GM21423 (cell line): ENCODE results near the gene PLXDC2.
A peak's percentile ranks its signal among the peaks of the same experiment; 100 is the strongest.

Source experiments
- ATAC-seq: cut with Tn5 transposase; IDR thresholded peaks from one replicate; pipeline ENCODE4 v1.9.1; 2021; ENCODE audit warnings: mild to moderate bottlenecking, moderate library complexity; ENCODE audit not compliant: unreplicated experiment

Gene PLXDC2

DNA sequence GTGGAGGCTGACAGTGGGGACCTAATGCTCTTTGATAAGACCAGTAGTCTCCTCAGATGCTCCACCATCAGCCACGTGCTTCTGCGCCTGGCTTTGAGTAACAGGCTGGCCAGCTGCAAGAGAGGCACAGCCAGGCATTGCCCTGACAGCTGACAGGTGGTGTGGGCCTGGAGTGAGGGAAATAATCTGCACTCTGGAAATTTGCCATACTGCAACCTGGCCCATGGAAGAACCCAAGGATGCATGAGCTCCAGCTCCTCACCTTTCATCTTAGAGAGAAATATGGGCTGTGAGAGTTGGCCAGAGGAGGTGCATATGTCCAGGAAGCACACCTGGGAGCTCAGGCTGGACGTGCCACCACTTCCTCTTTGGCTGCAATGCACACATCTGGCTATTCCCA, 118.9 kb downstream of the PLXDC2 start:
- no peak for ATAC-seq

DNA sequence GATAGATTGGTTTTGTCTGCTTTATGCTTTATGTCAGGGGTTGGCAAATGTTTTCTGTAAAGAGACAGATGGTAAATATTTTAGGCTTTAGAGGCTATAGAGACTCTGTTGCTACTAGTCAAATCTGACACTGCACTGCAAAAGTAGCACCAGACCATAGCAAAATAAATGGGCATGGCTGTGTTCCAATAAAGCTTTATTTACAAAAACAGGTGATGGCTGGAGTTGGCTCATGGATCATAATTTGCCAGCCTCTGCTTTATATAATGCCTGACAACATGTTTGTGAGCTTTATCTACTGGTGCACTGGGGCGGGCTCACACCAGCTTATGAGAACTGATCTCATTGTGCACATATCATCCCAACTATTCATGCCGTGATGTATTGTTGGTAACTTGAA, 120.1 kb downstream of the PLXDC2 start:
- no peak for ATAC-seq

DNA sequence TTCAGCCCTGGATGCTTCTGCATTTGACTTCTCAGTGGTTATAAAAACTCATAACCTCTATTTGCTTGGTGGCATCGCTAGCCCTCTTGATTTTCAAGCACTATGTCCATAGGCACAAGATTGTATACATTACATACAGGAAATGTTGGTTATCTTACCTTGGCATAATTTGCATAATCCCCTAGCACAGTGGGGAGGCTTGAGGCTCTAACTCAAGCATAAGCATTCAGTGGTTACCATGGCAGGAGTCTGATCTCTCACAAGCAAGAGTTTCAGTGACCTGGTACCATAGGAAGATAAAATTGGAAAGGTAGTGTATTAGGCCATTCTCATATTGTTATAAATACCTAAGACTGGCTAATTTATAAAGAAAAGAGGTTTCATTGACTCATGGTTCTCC, 121.8 kb downstream of the PLXDC2 start:
- ATAC-seq = no peak

DNA sequence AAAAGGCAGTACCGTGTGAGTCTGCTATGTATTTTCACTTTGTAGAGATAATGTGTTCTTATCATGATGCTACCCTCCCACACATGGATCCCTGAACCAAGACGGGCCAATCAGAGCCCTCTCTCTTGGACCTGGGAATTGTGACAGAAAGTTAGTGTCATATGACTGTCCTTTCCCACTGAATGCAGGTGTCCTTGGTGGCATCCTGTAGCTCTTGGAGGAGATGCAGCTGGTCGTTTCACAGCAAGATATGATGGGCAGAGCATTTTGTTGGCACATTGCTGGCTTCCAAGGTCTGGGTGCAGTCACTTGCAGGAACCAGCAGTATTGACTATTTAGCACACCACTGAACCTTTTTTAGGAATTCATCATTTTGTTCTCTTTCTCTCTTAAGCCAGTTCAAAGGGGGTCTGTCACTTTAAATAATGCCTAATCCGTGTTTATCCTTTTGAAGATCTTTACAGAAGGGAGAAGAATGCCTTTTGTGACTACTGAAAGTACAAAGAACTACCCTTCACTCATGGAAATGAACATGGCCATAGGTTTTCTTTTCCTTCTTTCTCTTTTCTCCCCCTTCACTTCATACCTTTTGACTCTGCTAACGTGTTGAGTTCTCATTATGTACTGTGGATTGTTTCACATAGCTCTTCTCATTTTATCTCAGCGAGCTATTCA, 125.1 kb downstream of the PLXDC2 start:
- ATAC-seq = no peak

DNA sequence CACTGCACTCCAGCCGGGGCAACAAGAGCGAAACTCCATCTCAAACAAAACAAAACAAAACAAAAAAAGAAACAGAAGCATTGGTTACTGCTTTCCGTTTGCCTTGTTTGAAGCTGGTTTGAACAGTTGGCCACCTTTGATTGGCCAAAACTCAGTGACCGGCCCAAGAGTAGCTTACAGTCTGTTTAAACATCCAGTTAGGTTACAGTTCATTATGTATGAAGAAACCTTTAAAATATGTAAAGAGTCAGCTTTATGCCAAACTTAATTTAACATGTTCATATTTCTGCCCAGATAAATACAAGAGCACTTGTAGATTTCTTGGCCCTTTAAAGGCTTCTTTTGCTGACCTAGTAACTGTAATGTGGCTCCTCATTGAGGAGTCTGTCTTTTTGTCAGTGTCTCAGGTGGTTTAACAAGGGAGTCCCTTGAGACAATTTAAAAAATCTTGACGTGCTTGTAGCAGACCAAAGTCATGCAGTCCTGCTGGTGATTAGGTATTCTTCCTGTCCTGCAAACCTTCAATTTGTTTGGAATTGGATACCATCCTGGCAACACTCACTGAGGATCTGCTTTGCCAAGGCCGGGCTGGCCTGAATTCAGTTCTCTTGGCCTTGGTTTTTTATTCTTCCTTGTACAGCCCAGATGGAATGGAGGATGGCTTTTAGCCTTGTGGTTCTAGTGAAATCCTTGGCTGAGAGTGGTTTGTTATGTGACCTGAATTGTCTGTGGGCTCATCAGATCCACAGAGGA, 128.9 kb downstream of the PLXDC2 start:
- no peak for ATAC-seq

DNA sequence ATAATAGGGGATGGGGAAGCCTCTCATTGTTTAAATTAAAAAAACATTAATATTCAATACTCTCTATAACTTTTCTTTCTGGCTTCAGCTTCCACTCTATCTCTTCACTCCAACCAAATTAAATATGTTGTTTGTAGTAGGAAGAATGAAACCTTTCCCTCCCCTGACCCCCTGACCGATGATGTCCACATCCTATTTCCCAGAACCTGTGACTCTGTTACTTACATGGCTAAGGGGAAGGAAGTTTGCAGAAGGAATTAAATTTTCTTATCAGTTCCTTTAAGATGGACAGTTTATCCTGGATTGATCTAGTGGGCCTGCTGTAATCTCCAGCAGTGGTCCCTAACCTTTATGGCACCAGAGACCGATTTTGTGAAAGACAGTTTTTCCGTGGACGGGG, 130.0 kb downstream of the PLXDC2 start:
- ATAC-seq = no peak

DNA sequence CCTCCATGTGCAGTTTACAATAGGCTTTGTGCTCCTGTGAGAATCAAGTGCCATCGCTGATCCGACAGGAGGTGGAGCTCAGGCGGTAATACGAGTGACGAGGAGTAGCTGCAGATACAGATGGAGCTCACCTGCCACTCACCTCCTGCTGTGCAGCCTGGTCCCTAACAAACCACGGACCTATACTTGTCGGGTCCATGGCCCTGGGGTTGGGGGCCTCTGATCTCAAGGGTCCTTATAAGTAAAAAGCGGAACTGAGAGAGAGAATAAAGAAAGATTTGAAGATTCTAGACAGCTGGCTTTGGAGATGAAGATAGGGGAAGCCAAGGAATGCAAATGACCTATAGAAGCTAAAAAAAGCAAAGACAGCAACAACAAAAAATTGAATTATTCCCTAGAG, 130.6 kb downstream of the PLXDC2 start:
- ATAC-seq = peak; percentile 37

DNA sequence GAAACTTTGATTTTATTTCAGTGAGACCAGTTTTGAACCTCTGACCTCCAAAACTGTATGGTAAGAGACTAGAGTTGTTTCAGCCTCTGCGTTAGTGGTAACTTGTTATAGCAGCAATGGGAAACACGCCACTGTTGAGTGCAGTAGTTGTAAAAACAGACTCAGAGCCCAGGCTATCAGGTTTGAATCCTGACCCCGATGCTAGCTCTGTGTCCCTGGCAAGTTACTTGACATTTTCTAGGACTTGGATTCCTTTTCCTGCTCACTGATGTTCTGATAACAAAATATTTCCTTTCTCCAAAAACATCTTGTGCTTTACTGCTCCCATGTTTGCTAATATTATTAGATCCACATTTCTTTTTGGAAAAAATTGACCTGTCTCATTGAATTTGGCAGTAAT, 131.0 kb downstream of the PLXDC2 start:
- ATAC-seq = peak; percentile 10

DNA sequence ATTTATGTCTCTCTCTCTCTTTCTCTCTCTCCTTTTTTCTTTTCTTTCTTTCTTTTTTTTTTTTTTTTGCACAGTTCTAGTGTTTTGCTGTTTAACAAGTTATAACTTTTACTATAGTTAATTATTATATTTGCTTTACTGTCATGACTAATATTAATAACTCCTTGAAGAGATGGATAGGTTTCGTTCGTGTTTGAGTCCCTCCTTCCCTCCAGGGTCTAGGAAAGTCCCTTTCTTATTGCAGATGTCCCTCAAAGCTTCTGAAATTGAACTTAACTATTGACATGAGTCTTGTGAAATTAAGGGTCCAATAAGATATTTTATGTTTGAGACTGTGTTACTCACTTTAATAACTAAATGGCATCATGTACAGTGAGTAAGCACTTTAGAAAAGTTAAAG, 131.4 kb downstream of the PLXDC2 start:
- peak; percentile 67 for ATAC-seq

DNA sequence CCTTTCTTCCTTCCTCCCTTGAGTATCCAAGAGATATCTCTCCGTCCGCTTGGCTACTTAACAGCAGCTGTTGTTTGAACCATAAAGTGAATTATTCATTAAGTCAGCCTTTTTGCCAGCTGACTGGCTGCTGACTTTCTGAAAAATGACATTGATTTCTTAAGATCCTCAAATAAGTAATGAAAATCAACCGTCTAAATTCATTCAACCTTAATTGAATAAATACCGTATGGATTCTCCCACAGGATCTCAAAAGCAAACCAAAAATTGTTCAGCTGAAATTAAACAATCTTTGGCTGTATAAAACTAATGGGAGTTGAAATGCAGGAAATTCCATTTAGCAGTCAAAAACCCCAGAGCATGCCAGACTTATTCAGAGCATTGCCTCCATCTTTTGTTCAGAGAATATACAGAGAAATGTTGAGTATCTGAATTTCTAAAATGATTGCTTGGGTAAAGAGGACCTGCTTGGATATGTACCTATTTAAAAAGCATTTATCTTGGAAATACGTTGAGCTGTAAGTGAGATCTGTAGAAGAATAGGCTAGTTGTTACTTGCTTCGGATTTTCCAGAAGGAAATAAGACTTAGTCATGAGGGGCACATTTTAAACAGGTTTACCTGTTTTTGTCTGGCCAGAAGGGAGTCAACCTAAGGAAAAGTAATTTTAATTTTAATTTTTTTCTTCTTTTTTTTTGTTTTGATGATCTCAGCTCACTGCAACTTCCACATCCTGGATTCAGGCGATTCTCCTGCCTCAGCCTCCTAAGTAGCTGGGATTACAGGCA, 136.2 kb downstream of the PLXDC2 start:
- ATAC-seq = no peak

DNA sequence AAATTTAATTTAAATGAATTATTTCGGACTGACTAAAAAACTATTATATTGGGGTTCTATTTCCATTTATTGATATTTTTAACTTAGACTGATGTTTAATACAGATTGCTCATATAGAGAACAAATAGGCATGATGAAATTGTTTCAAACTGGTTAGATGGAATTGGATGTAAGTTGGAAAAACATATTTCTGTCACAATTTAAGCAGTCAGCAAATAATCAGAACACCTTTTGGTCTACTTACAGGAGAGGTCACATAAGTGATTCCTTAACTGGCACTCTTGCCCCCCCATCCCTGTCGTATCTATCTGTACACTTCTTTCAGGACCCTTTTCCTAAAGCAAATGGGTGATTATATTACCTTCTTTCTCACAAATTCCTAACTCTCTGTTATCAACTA, 138.4 kb downstream of the PLXDC2 start:
- ATAC-seq = no peak

DNA sequence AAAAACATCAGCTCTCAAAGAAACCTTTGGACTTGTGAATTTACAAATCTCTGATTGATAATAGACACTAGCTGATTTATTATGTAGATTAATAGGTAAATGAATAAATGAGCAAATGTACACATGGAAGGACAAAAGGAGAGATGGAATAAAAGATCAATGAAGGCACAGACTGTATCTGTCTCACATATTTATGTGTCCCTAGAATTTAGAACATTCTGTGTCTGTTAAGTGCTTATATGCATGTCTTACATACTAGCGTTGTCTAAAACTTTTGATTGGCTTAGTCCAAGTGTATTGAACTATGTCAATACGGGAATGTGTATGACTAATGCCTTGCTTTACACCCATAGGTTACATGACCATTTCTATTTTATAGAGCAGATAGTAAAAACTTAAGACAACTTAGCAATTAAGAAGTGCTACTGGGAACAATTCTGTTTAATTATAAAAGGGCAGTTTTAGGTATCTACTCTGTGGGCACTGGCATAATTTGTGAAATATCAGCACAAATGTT, 140.3 kb downstream of the PLXDC2 start:
- ATAC-seq = no peak

DNA sequence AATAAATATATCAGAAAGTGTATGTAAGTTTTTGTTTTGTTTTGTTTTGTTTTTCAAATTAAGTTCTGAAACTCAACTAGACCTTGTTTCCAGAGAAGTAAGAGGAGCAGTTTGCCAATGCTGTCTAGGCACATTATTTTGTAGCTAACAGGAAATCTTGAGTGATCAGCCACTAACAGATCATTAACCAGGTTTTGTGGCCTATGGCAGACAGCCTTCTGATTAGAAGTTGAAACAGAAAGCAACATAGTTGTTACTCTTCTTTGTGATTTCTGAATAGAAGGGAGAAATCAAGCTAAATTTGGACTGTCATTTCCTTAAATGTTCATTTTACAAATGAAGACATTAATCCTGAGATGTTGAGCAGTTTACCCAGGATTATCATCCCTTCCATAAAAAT, 142.6 kb downstream of the PLXDC2 start:
- peak; percentile 99 for ATAC-seq

DNA sequence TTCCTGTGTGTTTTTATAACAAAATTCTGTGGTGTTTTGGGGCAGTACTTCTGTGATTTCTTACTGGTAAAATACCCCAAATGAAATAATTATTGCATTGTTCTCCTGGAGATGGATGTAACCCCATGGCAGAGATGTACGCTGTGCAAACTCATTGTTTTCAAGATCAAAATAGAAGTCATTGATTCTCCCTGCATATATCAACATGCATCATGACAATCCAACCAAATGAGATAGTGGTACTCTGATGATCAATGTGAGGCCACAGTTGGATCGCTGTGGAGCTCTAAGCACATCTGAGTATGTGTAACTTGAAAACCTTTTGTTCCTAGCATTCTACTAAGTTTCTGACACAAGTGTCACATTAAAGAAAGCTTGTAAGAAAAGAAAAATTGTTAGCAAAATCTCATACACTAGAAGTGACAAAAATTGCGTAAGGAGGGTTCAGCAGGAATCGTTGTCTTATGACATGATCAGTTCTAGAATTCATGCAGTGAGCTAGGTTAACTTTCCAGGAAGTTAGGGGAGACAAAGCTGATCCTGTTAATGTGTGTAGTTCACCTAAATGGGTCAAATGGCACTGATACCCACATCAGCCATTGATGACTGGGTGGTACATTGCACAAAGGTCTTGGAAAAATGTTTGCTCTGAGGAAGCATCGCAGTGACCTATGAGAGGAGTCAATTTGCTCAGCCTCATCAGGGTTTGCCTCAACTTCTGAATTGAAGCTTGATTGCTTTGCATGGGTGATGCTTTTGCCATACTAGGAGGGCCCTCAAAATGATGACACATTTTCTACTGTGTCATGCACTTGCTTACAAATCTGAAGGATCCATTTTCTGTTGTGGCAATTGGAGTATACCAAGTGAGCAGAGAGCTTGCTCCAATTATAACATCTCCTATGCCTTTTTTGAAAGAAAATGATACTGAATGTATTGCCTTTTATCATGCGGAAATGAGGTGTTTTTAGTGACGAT, 145.1 kb downstream of the PLXDC2 start:
- no peak for ATAC-seq

DNA sequence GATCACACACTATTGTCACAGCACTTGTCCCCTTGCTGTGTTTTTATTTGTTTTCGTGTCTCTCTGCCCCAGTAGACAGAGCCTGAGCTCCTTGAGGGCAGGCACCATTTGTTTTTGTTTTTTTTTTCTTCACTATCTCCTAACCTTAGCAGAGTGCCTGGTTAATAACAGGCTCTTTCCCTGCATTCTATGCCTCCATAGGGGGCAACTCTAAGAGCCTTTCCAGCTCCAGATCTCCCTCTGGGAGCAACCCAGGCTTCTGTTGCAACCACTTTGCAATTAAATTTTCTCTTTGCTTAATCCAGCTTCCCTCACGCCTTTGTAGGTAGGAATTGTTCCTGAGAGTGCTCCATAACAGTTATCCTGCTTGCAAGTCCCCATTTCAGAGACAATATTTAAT, 148.4 kb downstream of the PLXDC2 start:
- no peak for ATAC-seq

DNA sequence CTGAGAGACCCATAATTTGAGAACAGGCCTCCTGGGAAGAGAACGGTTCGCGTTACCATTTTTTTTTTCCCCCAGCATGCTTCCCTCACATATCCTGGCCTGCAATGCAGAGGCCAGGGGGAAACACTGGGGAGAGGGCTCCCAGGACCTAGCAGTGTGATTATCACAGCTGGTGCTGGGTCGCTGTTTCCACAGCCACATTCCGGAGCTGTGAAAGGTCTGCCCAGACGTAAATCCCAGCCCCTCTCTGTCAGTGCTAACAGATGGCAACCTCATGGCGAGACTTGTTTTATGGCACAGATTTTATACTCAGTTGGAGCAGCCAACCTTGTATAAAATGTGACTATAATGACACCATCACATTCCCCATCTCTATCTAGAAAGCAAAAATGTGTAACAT, 150.5 kb downstream of the PLXDC2 start:
- no peak for ATAC-seq

DNA sequence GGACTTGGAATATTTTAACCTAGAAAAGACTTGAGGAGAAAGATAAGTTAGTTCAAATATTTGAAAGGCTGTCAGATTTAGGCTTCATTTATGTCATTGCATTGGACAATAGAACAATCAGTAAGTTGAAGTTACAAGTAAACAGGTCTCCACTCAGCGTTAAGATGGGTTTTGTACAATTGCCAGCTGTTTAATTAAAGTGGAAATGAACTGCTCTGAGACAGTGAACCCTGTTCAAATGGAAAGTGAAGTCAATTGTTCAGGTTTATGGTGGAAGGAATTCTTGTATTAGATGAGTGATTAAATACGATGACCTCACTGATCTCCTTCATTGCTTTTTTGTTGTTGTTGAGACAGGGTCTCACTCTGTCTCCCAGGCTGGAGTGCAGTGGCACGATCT, 151.7 kb downstream of the PLXDC2 start:
- ATAC-seq = no peak

DNA sequence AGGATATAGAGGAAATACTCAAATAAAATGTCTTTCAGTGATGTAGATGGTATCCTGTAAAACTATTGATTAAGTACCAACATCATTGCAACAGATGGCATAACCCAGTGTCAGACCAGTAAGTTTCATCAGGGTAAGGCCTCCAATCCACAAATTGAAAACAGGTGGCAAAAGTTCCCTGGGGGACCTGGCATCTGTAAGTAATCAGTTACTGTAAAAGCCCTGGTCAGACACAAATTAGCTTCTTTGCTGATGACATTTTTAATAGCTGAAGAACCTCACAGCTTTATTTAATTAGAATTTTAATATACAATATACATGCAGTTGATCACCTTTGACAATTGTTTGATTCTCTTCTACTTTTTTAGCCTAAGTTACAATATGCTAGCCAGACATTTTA, 152.5 kb downstream of the PLXDC2 start:
- ATAC-seq = no peak

DNA sequence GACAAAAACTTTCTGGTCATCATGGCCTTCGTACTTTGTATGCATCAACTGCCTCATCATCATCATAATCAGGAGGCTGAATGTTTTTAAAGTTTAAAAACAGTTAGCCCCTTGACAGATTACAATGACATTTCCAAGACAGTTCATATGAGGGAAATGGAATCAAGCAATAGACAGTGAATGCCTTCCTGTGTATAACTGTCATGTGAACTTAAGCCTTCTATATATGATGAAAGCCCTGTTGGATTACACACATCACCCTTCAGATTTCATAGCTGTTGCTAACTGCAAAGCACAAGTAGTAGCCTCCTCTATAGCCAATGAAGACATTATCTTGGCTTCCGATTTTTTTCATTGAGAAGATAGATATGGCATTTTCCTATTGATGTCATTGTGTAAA, 154.0 kb downstream of the PLXDC2 start:
- ATAC-seq = no peak

DNA sequence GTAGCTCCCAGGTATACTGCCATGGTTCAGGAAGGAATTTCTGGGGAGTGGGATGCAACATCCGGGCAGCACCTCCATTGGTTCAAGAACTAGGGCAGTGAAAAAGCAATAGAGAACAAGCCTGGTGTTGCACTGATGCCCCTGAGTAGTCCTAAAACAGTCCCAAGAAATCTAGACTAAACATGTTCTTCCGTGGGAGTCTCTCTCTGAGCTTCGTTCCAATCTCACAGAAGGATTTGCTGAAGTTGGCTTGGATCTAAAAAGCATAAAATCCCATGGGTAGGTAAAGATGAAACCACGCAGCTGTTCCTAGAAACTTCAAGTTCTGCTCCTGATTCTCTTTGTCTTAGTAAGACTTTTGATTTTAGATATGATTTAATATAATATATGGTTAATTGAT, 154.5 kb downstream of the PLXDC2 start:
- no peak for ATAC-seq
